PC-9 (cell line): ENCODE data around the gene KRT12.

ENCODE experiments used
- CTCF ChIP-seq: fragments of 200-600 bp; sonication (generic); conservative IDR thresholded peaks from 2 replicates; pipeline ENCODE4 v1.6.1; 2017; ENCODE audit warnings: mixed run types, antibody characterized with exemption, mild to moderate bottlenecking, moderate library complexity
- EZH2 ChIP-seq: fragments of 200-600 bp; sonication (generic); IDR thresholded peaks from 2 replicates; pipeline ENCODE4 v1.8.0; 2017; ENCODE audit warnings: antibody characterized with exemption, low read depth

- TF ChIP-seq CTCF (no peak), EZH2 (no peak)
Observed at GRCh38 chr17:40906613-40907012, 39.6 kb upstream of the KRT12 start.
